ENCODE results near the gene GOLGA5. TPM values are rescaled to one million over a fixed set of nuclear protein-coding genes. Genes with fewer than 3 reads are reported as not detected.

The GOLGA5 gene
- total RNA-seq, 1 experiment from 2014 or later: 35.4 TPM

DNA sequence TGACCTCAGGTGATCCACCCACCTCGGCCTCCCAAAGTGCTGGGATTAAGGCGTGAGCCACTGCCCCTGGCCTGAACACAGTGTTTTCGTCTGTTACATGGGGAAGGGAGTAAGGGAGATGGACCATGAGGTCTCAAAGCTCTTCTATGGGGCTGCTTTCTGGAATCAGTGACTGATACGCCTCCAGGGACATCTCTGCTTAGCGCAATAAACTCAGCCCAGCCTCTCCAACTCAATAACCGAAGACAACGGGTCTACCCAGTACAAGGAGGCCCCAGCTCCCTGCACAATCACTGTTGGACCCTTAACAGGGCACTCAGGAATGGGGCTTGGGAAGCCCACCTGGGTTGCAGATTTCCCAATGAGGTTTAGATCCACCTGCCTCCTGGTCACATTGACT is 86.2 kb downstream of the GOLGA5 start:
- DNase-seq (ENCODE audit: low spot score): no peak

DNA sequence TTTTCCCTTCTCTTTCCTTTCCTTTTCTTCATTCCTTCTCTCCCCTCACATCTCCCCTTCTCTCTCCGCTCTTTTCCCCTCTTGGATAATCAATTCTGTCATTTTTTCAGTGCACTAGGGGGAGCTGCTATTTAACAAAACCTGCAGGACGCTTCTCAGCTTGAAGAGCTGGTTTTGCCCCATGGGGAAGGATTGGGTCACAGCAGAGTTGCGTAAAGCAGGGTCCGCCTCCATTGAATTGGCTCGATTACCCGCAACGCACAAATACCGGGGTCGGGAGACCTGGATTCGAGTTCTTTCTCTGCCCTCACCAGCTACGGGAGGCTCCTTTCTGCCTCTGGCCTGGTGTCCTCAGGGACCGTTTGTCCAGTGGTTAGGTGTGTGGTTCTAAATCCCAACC is 86.7 kb downstream of the GOLGA5 start:
- no peak for DNase-seq (ENCODE audit: low spot score)

DNA sequence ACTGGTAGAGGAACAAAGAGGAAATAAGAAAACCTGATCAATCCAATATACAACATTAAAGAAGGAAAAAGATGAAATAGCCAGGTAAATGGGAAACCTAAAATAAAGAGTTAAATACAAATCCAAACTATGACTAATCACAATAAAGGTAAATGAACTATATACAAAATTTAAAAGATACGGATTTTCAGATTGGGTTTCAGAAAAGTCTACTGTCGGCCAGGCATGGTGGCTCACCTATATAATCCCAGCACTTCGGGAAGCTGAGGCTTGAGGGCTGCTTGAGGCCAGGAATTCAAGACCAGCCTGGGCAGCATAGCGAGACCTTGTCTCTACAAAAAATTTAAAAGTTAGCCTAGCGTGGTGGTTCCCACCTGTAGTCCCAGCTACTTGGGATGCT is 89.0 kb downstream of the GOLGA5 start:
- no peak for DNase-seq (ENCODE audit: low spot score)

DNA sequence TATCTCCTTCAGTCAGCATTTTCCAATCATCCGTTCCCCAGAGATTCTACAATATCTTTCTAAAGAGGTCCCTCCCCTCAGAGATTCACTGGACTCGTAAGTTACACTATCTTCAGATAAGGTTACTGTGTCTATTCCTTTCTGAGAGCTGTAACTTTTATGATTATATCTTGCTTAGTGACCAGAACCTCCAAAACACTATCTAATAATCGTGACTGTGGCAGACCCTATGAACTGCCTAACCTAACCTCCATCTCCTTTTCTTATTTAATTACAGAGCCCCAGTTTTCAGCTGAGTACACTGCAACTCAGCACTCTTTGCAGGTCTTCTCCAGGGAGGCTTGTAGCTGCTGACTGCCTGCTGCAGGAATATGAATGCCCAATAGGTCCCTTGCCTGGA is 90.3 kb downstream of the GOLGA5 start:
- DNase-seq (ENCODE audit: low spot score): no peak

DNA sequence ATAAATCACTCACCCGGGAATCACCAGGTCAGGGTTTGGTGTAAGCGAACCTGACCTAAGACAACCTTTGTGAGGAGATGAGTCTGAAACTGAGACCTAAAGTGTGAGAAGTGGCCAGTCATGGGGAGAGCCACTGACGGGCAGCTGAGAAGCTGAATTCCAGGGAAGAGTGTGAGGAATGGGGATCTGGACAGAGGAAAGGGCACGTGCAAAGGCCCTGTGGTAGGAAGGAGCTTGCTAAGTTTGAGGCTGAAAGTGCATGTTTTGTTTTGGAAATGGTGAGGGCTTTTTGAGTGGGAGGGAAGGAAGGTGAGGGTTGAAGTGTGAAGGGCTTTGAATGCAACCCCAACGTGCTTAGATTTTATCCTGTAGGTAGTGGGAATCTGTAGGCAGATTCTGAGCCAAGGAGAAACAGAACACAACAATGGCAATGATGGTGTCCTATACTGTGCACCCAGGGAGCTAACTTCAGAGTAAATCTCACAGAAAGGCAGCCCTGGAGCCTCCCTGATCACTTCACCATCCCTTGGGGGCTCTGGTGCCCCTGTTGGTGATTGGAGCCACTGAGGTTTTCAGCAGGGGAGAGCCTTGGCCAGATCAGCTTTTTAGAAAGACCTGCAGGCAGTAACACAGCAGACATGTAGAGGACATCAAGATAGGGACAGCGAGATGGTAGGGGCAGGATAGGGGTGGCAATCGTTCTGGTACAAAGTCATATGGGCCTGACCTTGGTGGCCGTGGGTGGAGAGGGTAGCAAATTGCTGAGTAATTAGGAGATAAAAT is 91.4 kb downstream of the GOLGA5 start:
- DNase-seq (ENCODE audit: low spot score): no peak

DNA sequence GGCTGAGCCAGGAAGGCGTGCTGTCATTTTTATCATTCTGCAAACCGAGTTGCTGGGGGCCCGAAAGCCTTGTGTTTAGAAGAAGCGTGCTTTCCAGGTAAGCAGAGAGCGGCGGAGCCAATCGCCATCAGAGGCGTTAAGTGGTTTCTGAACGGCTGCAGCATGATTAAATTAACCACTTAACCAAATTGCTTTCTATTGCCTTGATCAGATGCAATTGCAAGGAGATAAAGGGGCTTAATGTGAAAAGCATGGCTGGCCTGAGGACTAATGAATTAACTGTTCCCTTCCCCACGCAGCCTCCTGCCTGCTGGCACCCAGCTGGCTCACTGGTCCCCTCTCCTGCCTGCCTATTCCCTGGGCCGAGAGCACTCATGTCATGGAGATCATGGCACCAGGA is 92.2 kb downstream of the GOLGA5 start:
- DNase-seq (ENCODE audit: low spot score): no peak

DNA sequence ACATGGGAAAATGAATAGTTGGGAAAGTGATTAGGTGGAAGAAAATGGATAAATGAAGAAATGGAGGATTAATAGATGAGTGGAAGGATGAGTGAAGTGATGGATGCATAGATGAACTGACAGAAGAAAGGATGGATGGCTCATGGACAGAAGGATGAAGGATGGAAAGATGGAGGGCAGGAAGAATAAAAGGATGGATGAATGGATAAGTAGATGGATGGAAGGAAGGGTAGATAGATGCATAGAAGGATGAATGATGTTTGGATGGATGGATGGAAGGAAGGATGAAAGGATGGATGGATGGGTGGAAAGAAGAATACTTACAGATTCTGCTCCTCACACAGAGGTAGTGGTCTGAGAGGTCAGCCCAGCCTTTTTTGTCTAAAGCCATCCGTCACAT is 93.1 kb downstream of the GOLGA5 start:
- DNase-seq (ENCODE audit: low spot score): no peak

DNA sequence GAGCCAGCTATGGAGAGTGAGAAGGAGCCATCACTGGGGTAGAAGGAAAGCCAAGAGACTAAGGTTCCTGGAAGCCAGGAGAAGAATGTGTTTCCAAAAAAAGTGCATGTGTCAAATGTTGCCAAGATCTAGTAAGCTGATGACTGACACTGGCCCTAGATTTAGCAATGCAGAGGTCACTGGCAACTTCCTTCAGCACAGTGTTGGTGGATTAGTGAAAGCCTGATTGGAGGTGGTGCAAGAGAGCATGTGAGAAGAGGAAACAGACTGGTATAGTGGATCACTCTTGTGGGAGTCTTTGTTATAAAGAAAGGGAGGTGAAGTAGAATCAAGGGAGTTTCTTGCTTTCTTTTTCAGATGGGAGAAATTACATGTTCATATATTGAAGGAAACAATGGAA is 94.8 kb downstream of the GOLGA5 start:
- DNase-seq (ENCODE audit: low spot score): no peak

Other genes with a start within 250 kb of the GOLGA5 start
- 30.1 and 38.5 TPM in 2 replicates for gene LGMN, start 45.7 kb upstream of the GOLGA5 start, total RNA-seq (2014; rRNA removed; shearing (Covaris generic))
- not detected in 2 replicates for gene CHGA, start 128.8 kb downstream of the GOLGA5 start, total RNA-seq (2014; rRNA removed; shearing (Covaris generic))